GM19043 (cell line): ENCODE data around the gene AHCYL2.
"Not testable (repeated sequence)": the region's sequence is repeated elsewhere in the genome, so short reads cannot be mapped to it uniquely, and the experiment has no call there.

Experiments used
- ATAC-seq: cut with Tn5 transposase; IDR thresholded peaks from one replicate; pipeline ENCODE4 v1.9.1; 2021; ENCODE audit warnings: low read depth; ENCODE audit not compliant: unreplicated experiment

Gene AHCYL2

DNA sequence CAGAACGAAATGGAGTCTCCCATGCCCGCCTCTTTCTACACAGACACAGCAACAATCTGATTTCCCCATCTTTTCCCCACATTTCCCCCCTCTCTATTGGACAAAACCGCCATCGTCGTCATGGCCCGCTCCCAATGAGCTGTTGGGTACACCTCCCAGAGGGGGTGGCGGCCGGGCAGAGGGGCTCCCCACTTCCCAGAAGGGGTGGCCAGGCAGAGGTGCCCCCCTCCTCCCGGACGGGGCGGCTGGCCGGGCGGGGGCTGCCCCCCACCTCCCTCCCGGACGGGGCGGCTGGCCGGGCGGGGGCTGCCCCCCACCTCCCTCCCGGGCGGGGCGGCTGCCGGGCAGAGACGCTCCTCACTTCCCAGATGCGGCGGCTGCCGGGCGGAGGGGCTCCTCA lies 251.1 kb downstream of the AHCYL2 start:
- not testable (repeated sequence) for ATAC-seq

DNA sequence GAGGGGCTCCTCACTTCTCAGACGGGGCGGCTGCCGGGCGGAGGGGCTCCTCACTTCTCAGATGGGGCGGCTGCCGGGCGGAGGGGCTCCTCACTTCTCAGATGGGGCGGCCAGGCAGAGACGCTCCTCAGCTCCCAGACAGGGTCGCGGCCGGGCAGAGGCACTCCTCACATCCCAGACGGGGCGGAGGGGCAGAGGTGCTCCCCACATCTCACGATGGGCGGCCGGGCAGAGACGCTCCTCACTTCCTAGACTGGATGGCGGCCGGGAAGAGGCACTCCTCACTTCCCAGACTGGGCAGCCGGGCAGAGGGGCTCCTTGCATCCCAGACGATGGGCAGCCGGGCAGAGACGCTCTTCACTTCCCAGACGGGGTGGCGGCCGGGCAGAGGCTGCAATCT lies 251.6 kb downstream of the AHCYL2 start:
- ATAC-seq: not testable (repeated sequence)
